GM11168 (cell line): ENCODE results near the gene CDCA4.

Source experiments
- in situ Hi-C: fragments of 300-500 bp; cut with MboI; formaldehyde crosslinking; loops from one replicate; pipeline ENCODE4 v1.12.0; 2022; ENCODE audit warnings: low sequenced_read_pairs; ENCODE audit not compliant: unreplicated experiment

The CDCA4 gene

DNA sequence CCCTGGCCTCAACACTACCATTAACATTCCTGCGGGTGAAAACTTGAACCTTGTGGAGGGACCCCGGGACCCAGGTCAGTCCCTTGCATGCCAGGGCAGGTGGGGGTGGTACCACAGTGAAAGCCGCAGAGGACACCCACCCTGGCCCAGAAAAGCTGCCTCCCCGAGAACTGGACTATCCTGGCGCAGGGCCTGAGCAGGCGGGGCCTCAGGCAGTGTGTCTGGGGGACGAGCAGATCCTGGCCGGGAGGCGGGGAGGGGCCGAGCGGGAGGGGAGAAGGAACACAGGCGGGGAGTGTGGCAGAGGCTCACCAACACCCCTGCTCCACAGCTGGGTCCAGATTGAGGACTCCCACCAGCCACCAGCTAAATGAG is 52.7 kb downstream of the CDCA4 start:
- in situ Hi-C loops = no loop called here

GRCh38 chr14:104967386-104968152 is 53.3 kb downstream of the CDCA4 start:
- in situ Hi-C loops = no loop called here

GRCh38 chr14:104966981-104967385 is 53.9 kb downstream of the CDCA4 start:
- in situ Hi-C loops = no loop called here

- in situ Hi-C loops = no loop called here
These were observed 54.5 kb downstream of the CDCA4 start for GRCh38 chr14:104966261-104966865.

- in situ Hi-C loops = no loop called here
These were observed 55.2 kb downstream of the CDCA4 start for GRCh38 chr14:104965561-104966231.

- in situ Hi-C loops = no loop called here
These were observed 56.3 kb downstream of the CDCA4 start for GRCh38 chr14:104964546-104964945.
